H9 (cell line): Measurements from ENCODE around the gene UNC5A. TPM values are rescaled to one million over a fixed set of nuclear protein-coding genes. Genes with fewer than 3 reads are reported as not detected.

Source experiments
- DNase-seq: peaks from one replicate; pipeline ENCODE4 v3.0.0-alpha.2; 2017
- H2AFZ ChIP-seq: one replicate; pipeline ENCODE4 v1.6.1; 2013; ENCODE audit warnings: mild to moderate bottlenecking, low read length, control low read depth, moderate library complexity
- H2AK5ac ChIP-seq: 2 replicates; pipeline ENCODE4 v1.6.1; 2013; ENCODE audit warnings: low read length, control low read depth, mixed read lengths; ENCODE audit not compliant: insufficient read length
- H2BK120ac ChIP-seq: one replicate; pipeline ENCODE4 v1.6.1; 2013; ENCODE audit warnings: low read depth, mild to moderate bottlenecking, low read length, control low read depth, inconsistent platforms; ENCODE audit not compliant: poor library complexity, severe bottlenecking
- H2BK12ac ChIP-seq: 2 replicates; pipeline ENCODE4 v1.6.1; 2013; ENCODE audit warnings: low read length, control low read depth, mixed read lengths, low read depth; ENCODE audit not compliant: insufficient read length
- H2BK15ac ChIP-seq: 2 replicates; pipeline ENCODE4 v1.6.1; 2013; ENCODE audit warnings: low read depth, low read length, control low read depth
- H2BK20ac ChIP-seq: one replicate; pipeline ENCODE4 v1.6.1; 2013; ENCODE audit warnings: low read depth, mild to moderate bottlenecking, low read length, control low read depth, inconsistent platforms; ENCODE audit not compliant: poor library complexity, severe bottlenecking
- H2BK5ac ChIP-seq: 2 replicates; pipeline ENCODE4 v1.6.1; 2013; ENCODE audit warnings: low read length, control low read depth, mixed read lengths; ENCODE audit not compliant: insufficient read length
- H3K14ac ChIP-seq: 2 replicates; pipeline ENCODE4 v1.6.1; 2013; ENCODE audit warnings: low read length, control low read depth; ENCODE audit not compliant: insufficient read depth
- H3K18ac ChIP-seq: 2 replicates; pipeline ENCODE4 v1.6.1; 2013; ENCODE audit warnings: low read depth, mild to moderate bottlenecking, mixed read lengths, low read length, control low read depth; ENCODE audit not compliant: insufficient read length
- H3K23ac ChIP-seq: 2 replicates; pipeline ENCODE4 v1.6.1; 2013; ENCODE audit warnings: low read length, control low read depth, mixed read lengths, low read depth; ENCODE audit not compliant: insufficient read length
- H3K23me2 ChIP-seq: 2 replicates; pipeline ENCODE4 v1.6.1; 2013; ENCODE audit warnings: low read depth, mild to moderate bottlenecking, mixed read lengths, low read length, control low read depth; ENCODE audit not compliant: insufficient read length, poor library complexity, severe bottlenecking
- H3K27ac ChIP-seq: 2 replicates; pipeline ENCODE4 v1.5.1; 2013; ENCODE audit warnings: low read length, control low read depth, mixed read lengths, low read depth; ENCODE audit not compliant: insufficient read length
- H3K27me3 ChIP-seq: 2 replicates; pipeline ENCODE4 v1.6.1; 2013; ENCODE audit warnings: low read length, control low read depth, inconsistent platforms; ENCODE audit not compliant: insufficient read depth
- H3K4ac ChIP-seq: 2 replicates; pipeline ENCODE4 v1.6.1; 2013; ENCODE audit warnings: low read depth, mild to moderate bottlenecking, control low read depth, inconsistent platforms, low read length, moderate library complexity
- H3K4me1 ChIP-seq: 2 replicates; pipeline ENCODE4 v1.6.1; 2013; ENCODE audit warnings: low read length, control low read depth, inconsistent platforms; ENCODE audit not compliant: insufficient read depth
- H3K4me2 ChIP-seq: 2 replicates; pipeline ENCODE4 v1.6.1; 2013; ENCODE audit warnings: low read length, control low read depth, mixed read lengths; ENCODE audit not compliant: insufficient read length, insufficient read depth
- H3K56ac ChIP-seq: 2 replicates; pipeline ENCODE4 v1.6.1; 2013; ENCODE audit warnings: low read depth, mild to moderate bottlenecking, mixed read lengths, low read length, control low read depth; ENCODE audit not compliant: insufficient read length
- H3K79me1 ChIP-seq: 2 replicates; pipeline ENCODE4 v1.6.1; 2013; ENCODE audit warnings: low read depth, mild to moderate bottlenecking, moderate library complexity, low read length, control low read depth, inconsistent platforms; ENCODE audit not compliant: insufficient read depth, poor library complexity, severe bottlenecking
- H3K79me2 ChIP-seq: 2 replicates; pipeline ENCODE4 v1.6.1; 2013; ENCODE audit warnings: low read length, control low read depth, inconsistent platforms; ENCODE audit not compliant: insufficient read depth
- H3K9ac ChIP-seq: 2 replicates; pipeline ENCODE4 v1.6.1; 2013; ENCODE audit warnings: low read length, control low read depth, mixed read lengths; ENCODE audit not compliant: insufficient read length; ENCODE audit errors: extremely low read depth
- H3K9me3 ChIP-seq: one replicate; pipeline ENCODE4 v1.6.1; 2013; ENCODE audit warnings: low read depth, low read length, inconsistent platforms; ENCODE audit not compliant: control insufficient read depth
- H3T11ph ChIP-seq: one replicate; pipeline ENCODE4 v1.6.1; 2013; ENCODE audit warnings: mild to moderate bottlenecking, low read length, control low read depth, inconsistent platforms
- H4K20me1 ChIP-seq: one replicate; pipeline ENCODE4 v1.6.1; 2013; ENCODE audit not compliant: control insufficient read depth, insufficient read length, insufficient read depth
- H4K5ac ChIP-seq: 2 replicates; pipeline ENCODE4 v1.6.1; 2013; ENCODE audit warnings: low read depth, mild to moderate bottlenecking, mixed read lengths, low read length, control low read depth; ENCODE audit not compliant: insufficient read length
- H4K8ac ChIP-seq: replicated peaks from 2 replicates; pipeline ENCODE4 v1.6.1; 2013; ENCODE audit warnings: low read length, control low read depth, mixed read lengths, low read depth; ENCODE audit not compliant: insufficient read length
- H4K91ac ChIP-seq: 2 replicates; pipeline ENCODE4 v1.6.1; 2013; ENCODE audit warnings: low read depth, mild to moderate bottlenecking, moderate library complexity, mixed read lengths, low read length, control low read depth; ENCODE audit not compliant: insufficient read length
- H3K27ac Mint-ChIP-seq, 3 experiments: 2 replicates in 2 of 3; 3 replicates in 1 of 3; pipeline ENCODE4 v1.8.0; 2020 to 2021; ENCODE audit warnings: mixed read lengths in 3 of 3, mild to moderate bottlenecking in 1 of 3, moderate library complexity in 1 of 3
- H3K27me3 Mint-ChIP-seq: 2 replicates; pipeline ENCODE4 v1.8.0; 2021; ENCODE audit warnings: low read depth, mild to moderate bottlenecking, moderate library complexity, mixed read lengths
- H3K36me3 Mint-ChIP-seq, 3 experiments: 2 replicates in 2 of 3; 3 replicates in 1 of 3; pipeline ENCODE4 v1.8.0; 2020 to 2021; ENCODE audit warnings: low read depth in 3 of 3, mixed read lengths in 3 of 3; ENCODE audit not compliant: insufficient read depth in 1 of 3
- H3K4me1 Mint-ChIP-seq, 2 experiments: 2 replicates each; pipeline ENCODE4 v1.8.0; 2020; ENCODE audit warnings: mixed read lengths in 2 of 2
- H3K4me3 Mint-ChIP-seq, 2 experiments: 2 replicates in 1 of 2; 3 replicates in 1 of 2; pipeline ENCODE4 v1.8.0; 2020 to 2021; ENCODE audit warnings: mild to moderate bottlenecking in 2 of 2, mixed read lengths in 2 of 2, moderate library complexity in 1 of 2
- H3K9me3 Mint-ChIP-seq, 2 experiments: 2 replicates in 1 of 2; 3 replicates in 1 of 2; pipeline ENCODE4 v1.8.0; 2020; ENCODE audit warnings: mild to moderate bottlenecking in 2 of 2, mixed read lengths in 2 of 2, moderate library complexity in 1 of 2
- CTCF ChIP-seq: fragments of 200-600 bp; sonication (generic); conservative IDR thresholded peaks from 3 replicates; pipeline ENCODE4 v1.8.0; 2021; ENCODE audit warnings: antibody characterized with exemption, mild to moderate bottlenecking
- WGBS: extraction: QIAGEN DNeasy Blood & Tissue Kit; methylation state at CpG from one replicate; pipeline ENCODE4 v1.1.7; 2013; ENCODE audit warnings: missing lambda C conversion rate, low lambda C conversion rate, mixed read lengths; ENCODE audit not compliant: insufficient read length; ENCODE audit errors: extremely low coverage; 5-methylcytosine and 5-hydroxymethylcytosine counted together
- total RNA-seq: library from RNA; stranded (reverse); gene quantifications from 2 replicates; pipeline ENCODE4 v1.2.1, GENCODE V29; 2021

Gene UNC5A
- total RNA-seq, 1 experiment from 2014 or later = 4.4 TPM

GRCh38 chr5:176833286-176833685, 22.9 kb downstream of the UNC5A start:
- H3K23me2 ChIP-seq = no peaks in the 10 kb centered on the region
- no peaks in the 10 kb centered on the region for H4K20me1 ChIP-seq
- peaks cover 46% of the 10 kb centered on the region for H3K27me3 Mint-ChIP-seq
- no peak overlapping the region for H2BK12ac ChIP-seq
- H3K36me3 Mint-ChIP-seq = no peaks in the 10 kb centered on the region
- WGBS = no CpG with 5 or more reads among the region's 4 CpGs
- no peak overlapping the region for H2BK15ac ChIP-seq
- no peak overlapping the region for H3K18ac ChIP-seq
- peaks cover 0 to 2% of the 10 kb centered on the region in 2 experiments; a peak in 2 of 5 replicates for H3K9me3 Mint-ChIP-seq
- H3K56ac ChIP-seq = no peak overlapping the region
- H3K4me2 ChIP-seq = no peak overlapping the region
- no peaks in the 10 kb centered on the region for H3K79me2 ChIP-seq
- no peaks in the 10 kb centered on the region for H3K9me3 ChIP-seq
- no peaks in the 10 kb centered on the region; the same call in 1 of the 2 replicates for H3K27me3 ChIP-seq
- no peak overlapping the region for H2BK20ac ChIP-seq
- H3K23ac ChIP-seq = no peak overlapping the region
- H4K5ac ChIP-seq = no peak overlapping the region
- H4K91ac ChIP-seq = no peak overlapping the region
- H3K9ac ChIP-seq = no peak overlapping the region
- H3K4me3 Mint-ChIP-seq = no peak overlapping the region
- no peaks in the 10 kb centered on the region for H3K4me1 ChIP-seq
- no peak overlapping the region for H3T11ph ChIP-seq
- H2AK5ac ChIP-seq = no peak overlapping the region
- no peak overlapping the region for H2AFZ ChIP-seq
- H3K79me1 ChIP-seq = no peaks in the 10 kb centered on the region
- H4K8ac ChIP-seq = no peak overlapping the region
- no peak overlapping the region; a peak in 1 of 7 replicates for H3K27ac Mint-ChIP-seq
- no peak overlapping the region for H2BK120ac ChIP-seq
- H3K27ac ChIP-seq = no peak overlapping the region
- no peak for DNase-seq
- H3K4ac ChIP-seq = no peak overlapping the region
- H3K14ac ChIP-seq = no peak overlapping the region
- no peak for TF ChIP-seq CTCF
- H2BK5ac ChIP-seq = no peak overlapping the region
- peaks cover 6 to 28% of the 10 kb centered on the region in 2 experiments; a peak in 3 of 4 replicates for H3K4me1 Mint-ChIP-seq
